Activated T-helper 1 cell treated with anti-CD3 and anti-CD28 coated beads, Interleukin-12 subunit alpha, Interleukin-12 subunit beta, Interleukin-2, Interleukin-4 antibody, amounts not matched to agents 30 ng/mL and 10 ng/mL and 1 ng/mL, durations not matched to agents 14 hours and 24 hours and 36 hours (primary cell): ENCODE data around the gene ESR2. TPM values are rescaled to one million over a fixed set of nuclear protein-coding genes. Genes with fewer than 3 reads are reported as not detected.
"Not testable (repeated sequence)": the region's sequence is repeated elsewhere in the genome, so short reads cannot be mapped to it uniquely, and the experiment has no call there.

Experiments
- DNase-seq: peaks from one replicate; pipeline ENCODE4 v3.0.0; 2021; ENCODE audit warnings: low spot score
- H3K27ac Mint-ChIP-seq: one replicate; pipeline ENCODE4 v1.8.0; 2021; ENCODE audit warnings: mild to moderate bottlenecking, mixed read lengths
- H3K27me3 Mint-ChIP-seq: one replicate; pipeline ENCODE4 v1.8.0; 2022; ENCODE audit warnings: mild to moderate bottlenecking, moderate library complexity, mixed read lengths; ENCODE audit not compliant: insufficient read depth
- H3K36me3 Mint-ChIP-seq: one replicate; pipeline ENCODE4 v1.8.0; 2021; ENCODE audit warnings: low read depth, mixed read lengths
- H3K4me1 Mint-ChIP-seq: one replicate; pipeline ENCODE4 v1.8.0; 2021; ENCODE audit warnings: low read depth, mixed read lengths
- H3K4me3 Mint-ChIP-seq: one replicate; pipeline ENCODE4 v1.8.0; 2021; ENCODE audit warnings: mild to moderate bottlenecking, moderate library complexity, mixed read lengths
- H3K9me3 Mint-ChIP-seq: one replicate; pipeline ENCODE4 v1.8.0; 2021; ENCODE audit warnings: mixed read lengths
- intact Hi-C: fragments of 100-400 bp; cut with micrococcal nuclease; formaldehyde crosslinking; loops from one replicate; pipeline ENCODE4 v1.15.1; 2024
- total RNA-seq: library from RNA; stranded (reverse); gene quantifications from 2 replicates; pipeline ENCODE4 v1.2.3, GENCODE V29; 2022

ESR2 gene
- total RNA-seq, 1 donor from 2014 or later: 0.10 TPM

DNA sequence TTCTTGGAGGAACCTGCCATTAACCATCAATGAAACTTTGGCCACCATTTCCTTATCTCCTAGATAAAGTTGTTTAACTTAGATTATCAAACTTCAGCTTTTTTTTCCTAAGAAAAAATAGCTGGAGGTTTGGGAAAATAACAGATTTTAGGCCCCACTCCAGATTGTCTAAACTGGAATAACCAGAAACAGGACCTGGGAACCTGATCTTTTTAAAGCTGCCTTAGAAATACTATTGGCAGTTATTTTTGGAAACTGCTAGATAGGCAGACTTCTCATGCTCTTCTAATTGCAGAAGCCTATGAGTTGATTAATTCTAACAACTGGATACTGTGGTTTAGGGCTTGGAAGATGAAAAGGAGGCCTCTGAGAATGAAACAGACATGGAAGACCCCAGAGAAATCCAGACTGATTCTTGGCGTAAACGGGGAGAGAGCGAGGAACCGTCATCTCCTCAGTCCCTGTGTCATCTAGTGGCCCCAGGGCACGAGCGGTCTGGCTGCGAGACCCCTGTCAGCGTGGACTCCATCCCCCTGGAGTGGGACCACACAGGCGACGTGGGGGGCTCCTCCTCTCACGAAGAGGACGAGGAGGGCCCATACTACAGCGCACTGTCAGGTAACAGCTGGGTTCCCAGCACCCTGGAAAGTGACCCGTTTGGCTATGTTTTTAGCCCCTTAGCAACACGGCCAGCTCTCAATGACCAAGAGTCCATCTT lies 80.2 kb downstream of the ESR2 start:
- H3K27me3 Mint-ChIP-seq: no peaks in the 10 kb centered on the region
- H3K4me3 Mint-ChIP-seq: no peak overlapping the region
- no peaks in the 10 kb centered on the region for H3K4me1 Mint-ChIP-seq
- DNase-seq: no peak
- no peak overlapping the region for H3K27ac Mint-ChIP-seq
- no peaks in the 10 kb centered on the region for H3K9me3 Mint-ChIP-seq
- peaks cover 46% of the 10 kb centered on the region for H3K36me3 Mint-ChIP-seq
- intact Hi-C loops: no loop called here

DNA sequence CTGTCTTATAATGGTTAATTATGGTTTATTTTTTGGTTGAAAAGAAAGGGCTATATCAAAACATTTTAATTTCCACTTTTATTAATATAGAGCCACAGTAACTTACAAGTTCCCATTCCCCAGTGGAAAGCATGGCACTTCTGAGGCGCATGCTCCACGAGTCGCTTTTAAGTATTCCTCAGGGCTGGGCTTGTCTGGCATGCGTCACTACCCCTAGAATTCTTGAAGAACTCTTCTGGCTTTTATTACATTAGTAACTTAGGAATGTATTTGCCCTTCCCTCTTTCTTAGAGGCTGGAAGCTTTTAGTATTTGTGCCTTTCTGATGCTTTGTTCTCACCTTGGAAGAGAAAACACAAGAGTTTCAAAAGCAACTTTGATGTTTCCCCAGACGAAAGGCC lies 81.1 kb downstream of the ESR2 start:
- H3K27me3 Mint-ChIP-seq: no peaks in the 10 kb centered on the region
- intact Hi-C loops: no loop called here
- no peak for DNase-seq
- no peaks in the 10 kb centered on the region for H3K9me3 Mint-ChIP-seq
- H3K4me1 Mint-ChIP-seq: no peaks in the 10 kb centered on the region
- H3K36me3 Mint-ChIP-seq: peaks cover 47% of the 10 kb centered on the region
- no peak overlapping the region for H3K4me3 Mint-ChIP-seq
- H3K27ac Mint-ChIP-seq: no peak overlapping the region

DNA sequence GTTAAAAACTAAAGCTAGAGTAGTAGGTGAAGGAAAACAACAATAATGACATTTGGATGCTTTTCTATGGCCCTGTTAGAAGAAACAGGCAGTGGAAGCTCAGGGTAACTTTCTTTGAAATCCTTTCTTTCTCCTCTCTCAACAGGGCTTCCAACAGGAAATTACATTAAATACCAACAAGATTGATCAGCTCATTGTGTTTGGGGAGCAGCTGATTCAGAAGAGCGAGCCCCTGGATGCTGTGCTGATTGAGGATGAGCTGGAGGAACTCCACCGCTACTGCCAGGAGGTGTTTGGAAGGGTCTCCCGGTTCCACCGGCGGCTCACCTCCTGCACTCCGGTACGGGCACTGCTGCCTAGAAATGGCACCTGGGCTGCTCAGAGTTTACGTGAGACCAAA lies 81.5 kb downstream of the ESR2 start:
- Mint-ChIP-seq H3K27ac (no peak overlapping the region), H3K4me1 (no peaks in the 10 kb centered on the region), H3K36me3 (peaks cover 45% of the 10 kb centered on the region), H3K9me3 (no peaks in the 10 kb centered on the region), H3K4me3 (no peak overlapping the region), H3K27me3 (no peaks in the 10 kb centered on the region)
- DNase-seq: no peak
- intact Hi-C loops: no loop called here

DNA sequence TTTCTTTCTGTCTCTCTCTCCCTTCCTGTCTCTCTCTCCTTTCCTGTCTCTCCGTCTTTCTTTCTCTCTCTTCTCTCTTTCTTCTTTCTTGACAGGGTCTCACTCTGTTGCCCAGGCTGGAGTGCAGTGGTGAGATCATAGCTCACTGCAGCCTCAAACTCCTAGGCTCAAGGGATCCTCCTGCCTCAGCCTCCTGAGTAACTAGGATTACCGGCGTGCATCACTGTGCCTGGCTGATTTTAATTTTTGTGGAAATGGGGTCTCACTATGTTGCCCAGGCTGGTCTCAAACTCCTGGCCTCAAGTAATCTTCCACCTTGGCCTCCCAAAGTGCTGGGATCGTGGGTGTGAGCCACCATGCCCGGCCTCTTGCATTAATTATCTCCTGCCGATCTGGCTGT lies 83.3 kb downstream of the ESR2 start:
- not testable (repeated sequence) for DNase-seq

DNA sequence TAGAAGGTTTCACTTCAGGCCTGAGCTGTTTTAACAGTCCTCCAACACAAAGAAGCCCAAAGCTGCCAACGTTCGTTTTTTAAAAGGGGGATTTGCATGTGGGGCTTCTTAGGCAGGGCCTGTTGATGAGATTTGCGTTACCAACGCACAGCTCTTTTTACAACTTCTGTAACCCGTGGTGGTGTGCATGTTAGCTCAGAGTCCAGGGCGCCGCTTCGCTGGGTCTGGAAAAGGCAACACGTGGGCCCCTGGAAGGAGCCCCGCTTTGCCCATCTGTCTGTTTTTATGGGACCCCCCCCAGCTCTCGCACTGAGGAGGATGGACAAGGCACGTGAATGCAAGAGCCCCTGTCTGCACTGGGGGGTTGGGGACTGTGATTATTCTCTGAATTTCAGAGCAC lies 84.0 kb downstream of the ESR2 start:
- Mint-ChIP-seq H3K9me3 (no peaks in the 10 kb centered on the region), H3K36me3 (peaks cover 25% of the 10 kb centered on the region), H3K27ac (no peak overlapping the region), H3K4me3 (no peak overlapping the region), H3K27me3 (no peaks in the 10 kb centered on the region), H3K4me1 (no peaks in the 10 kb centered on the region)
- intact Hi-C loops: no loop called here
- no peak for DNase-seq

More for the DNA sequence above, 83.3 kb downstream of the ESR2 start:
- peaks cover 30% of the 10 kb centered on the region for H3K36me3 Mint-ChIP-seq
- H3K9me3 Mint-ChIP-seq, H3K4me1 Mint-ChIP-seq, intact Hi-C loops, H3K4me3 Mint-ChIP-seq, H3K27me3 Mint-ChIP-seq: not testable (repeated sequence)
- H3K27ac Mint-ChIP-seq: peak overlapping the region; percentile 27

DNA sequence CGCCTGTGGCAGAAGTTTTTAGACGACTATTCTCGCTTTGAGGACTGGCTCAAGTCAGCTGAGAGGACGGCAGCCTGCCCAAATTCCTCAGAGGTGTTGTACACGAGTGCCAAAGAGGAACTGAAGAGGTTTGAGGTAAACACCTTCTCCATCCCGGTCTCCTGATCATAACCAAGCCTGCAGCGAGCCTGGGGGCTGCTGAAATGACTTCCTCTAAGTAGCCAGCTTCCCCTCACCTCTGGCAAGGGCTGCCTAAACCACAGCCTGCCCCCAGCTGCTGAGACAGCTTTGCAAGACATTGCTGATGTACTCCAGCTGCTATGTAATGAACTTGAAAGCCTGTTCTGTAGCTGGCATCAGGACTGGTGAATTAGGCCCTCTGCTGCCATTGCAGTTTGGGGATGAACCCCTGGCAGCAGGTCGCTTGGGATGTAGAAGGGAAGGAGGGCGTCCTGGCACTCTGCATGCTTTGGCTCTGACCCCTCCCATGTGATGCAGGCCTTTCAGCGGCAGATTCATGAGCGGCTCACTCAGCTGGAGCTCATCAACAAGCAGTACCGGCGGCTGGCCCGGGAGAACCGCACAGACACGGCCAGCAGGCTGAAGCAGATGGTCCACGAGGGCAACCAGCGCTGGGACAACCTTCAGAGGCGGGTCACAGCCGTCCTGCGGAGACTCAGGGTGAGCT lies 84.6 kb downstream of the ESR2 start:
- H3K27ac Mint-ChIP-seq: no peak overlapping the region
- H3K36me3 Mint-ChIP-seq: peaks cover 25% of the 10 kb centered on the region
- intact Hi-C loops: no loop called here

DNA sequence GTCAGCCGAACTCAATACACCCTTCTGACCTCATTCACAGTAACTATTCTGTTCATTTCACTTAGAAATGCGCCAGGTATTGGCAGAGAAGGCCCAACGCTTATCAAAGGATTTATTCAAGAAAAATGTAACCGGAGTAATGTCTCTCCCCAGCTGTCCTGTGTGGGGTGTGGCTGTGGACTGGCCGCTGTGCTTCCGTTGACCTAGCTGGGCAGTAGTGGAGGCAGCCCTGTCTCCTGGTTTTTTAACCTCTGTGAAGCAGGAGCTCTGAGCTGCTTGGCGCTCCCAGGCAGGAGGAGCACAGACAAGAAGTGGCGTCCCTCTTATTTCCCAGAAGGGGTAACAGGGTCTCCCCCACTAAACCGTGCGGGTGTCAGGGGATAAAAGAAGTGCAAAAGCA lies 85.2 kb downstream of the ESR2 start:
- H3K4me3 Mint-ChIP-seq: no peak overlapping the region
- H3K36me3 Mint-ChIP-seq: peaks cover 27% of the 10 kb centered on the region
- no peak for DNase-seq
- no peaks in the 10 kb centered on the region for H3K27me3 Mint-ChIP-seq
- H3K27ac Mint-ChIP-seq: no peak overlapping the region
- intact Hi-C loops: no loop called here
- no peaks in the 10 kb centered on the region for H3K9me3 Mint-ChIP-seq
- H3K4me1 Mint-ChIP-seq: no peaks in the 10 kb centered on the region

More for the DNA sequence above, 84.6 kb downstream of the ESR2 start:
- Mint-ChIP-seq H3K4me1 (no peaks in the 10 kb centered on the region), H3K4me3 (no peak overlapping the region), H3K27me3 (no peaks in the 10 kb centered on the region), H3K9me3 (no peaks in the 10 kb centered on the region)
- DNase-seq: no peak

DNA sequence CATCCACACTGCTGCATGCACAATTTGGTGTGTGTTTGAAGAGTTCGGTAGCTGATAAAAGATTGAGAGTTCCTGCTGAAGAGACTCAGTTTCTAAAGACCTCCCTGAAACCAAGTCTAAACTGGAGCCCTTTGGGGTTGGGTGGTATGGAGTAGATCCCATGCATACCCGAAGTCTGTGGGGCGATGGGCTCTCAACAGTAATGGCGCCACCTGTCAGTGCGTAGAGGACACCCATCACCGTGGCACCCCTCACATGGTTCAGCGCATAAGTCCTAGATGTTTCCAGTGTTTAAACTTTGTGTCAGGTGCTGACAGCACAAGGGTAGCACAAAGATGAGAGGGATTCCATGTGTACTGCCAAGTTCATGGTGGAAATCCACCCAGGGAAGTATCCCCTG lies 85.9 kb downstream of the ESR2 start:
- Mint-ChIP-seq H3K4me1 (peaks cover 3% of the 10 kb centered on the region), H3K27me3 (no peaks in the 10 kb centered on the region), H3K27ac (no peak overlapping the region), H3K9me3 (no peaks in the 10 kb centered on the region), H3K4me3 (no peak overlapping the region), H3K36me3 (peaks cover 28% of the 10 kb centered on the region)
- intact Hi-C loops: no loop called here
- no peak for DNase-seq

DNA sequence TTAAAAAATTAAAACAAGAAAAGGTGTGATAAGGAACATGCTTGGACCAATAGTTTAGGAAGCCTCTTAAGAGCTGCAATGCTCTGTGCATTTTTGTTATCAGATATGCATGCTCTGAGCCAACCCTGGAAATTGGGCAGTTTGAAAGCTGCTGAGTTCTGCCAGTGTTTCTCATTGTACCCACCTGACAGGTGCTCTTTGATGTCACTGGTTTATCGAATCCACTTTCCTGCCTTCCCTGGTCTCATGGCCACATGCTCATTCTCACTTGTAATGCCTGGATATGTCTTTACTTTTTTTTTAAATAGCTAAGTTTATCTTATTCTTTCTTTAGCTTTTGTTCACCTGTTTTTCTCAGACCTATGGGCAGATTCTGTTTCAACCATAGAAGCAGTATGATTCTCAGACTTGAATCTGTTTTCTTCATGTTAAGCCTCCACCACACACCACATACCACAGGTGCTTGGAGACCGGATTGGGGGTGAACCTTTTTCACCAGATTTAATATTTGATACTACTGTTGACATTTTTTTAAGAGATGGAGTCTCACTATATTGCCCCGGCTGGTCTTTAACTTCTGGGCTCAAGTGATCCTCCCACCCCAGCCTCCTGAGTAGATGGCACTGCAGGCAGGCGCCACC lies 90.7 kb downstream of the ESR2 start:
- peaks cover 10% of the 10 kb centered on the region for H3K36me3 Mint-ChIP-seq
- no peak for DNase-seq
- intact Hi-C loops: no loop called here
- no peaks in the 10 kb centered on the region for H3K9me3 Mint-ChIP-seq
- H3K4me1 Mint-ChIP-seq: peaks cover 11% of the 10 kb centered on the region
- no peak overlapping the region for H3K27ac Mint-ChIP-seq
- no peaks in the 10 kb centered on the region for H3K27me3 Mint-ChIP-seq
- H3K4me3 Mint-ChIP-seq: no peak overlapping the region

DNA sequence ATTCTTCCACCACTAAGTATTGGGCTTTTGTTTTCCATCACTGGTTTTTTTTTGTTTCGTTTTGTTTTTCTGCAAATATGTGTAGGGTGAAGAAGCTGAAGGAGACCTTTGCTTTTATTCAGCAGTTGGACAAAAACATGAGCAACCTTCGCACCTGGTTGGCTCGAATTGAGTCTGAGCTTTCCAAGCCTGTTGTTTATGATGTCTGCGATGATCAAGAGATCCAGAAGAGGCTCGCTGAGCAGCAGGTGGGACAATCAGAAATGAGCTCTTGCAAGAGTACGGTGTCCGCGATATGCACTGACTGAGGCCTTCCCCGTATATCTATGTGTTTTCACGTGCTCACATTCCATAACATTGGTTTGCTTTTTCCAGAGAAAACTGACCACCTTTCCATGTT lies 91.5 kb downstream of the ESR2 start:
- Mint-ChIP-seq H3K27ac (no peak overlapping the region), H3K9me3 (no peaks in the 10 kb centered on the region), H3K36me3 (peaks cover 10% of the 10 kb centered on the region), H3K4me1 (peaks cover 12% of the 10 kb centered on the region), H3K27me3 (no peaks in the 10 kb centered on the region), H3K4me3 (no peak overlapping the region)
- intact Hi-C loops: loop anchor here (1.0 kb wide), 1 partner anchor 29 kb away; no protein-coding TSS in a partner anchor
- no peak for DNase-seq

DNA sequence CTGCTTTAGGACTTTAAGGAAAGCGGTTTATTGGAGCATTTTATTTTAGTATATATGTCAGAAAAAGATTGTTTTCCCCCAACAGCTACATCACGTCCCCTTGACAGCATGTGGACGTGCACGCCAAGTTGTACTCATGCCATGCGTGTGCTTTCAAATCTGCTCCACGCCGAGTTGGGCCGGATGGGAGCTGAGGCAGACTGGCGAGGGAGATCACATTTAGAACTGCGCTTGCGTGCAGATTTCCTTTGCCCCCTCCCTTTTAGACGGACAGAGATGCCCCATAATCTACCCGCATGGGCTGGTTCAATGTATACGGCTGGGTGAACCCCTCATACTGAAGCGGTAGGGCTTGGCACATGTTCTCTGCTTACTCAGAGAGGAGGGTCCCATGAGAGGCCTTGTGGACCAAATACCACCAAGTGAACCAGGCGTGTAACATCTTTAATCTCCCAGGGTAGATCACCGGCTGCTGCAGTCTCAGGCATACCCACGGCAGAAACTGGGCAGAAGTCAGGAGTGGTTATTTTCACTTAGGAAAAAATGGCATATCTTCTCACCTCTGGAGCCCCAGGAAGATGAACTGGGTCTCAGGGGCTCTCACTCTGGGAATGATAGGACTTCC lies 92.1 kb downstream of the ESR2 start:
- no peaks in the 10 kb centered on the region for H3K9me3 Mint-ChIP-seq
- no peaks in the 10 kb centered on the region for H3K27me3 Mint-ChIP-seq
- peaks cover 13% of the 10 kb centered on the region for H3K36me3 Mint-ChIP-seq
- no peak overlapping the region for H3K27ac Mint-ChIP-seq
- DNase-seq: no peak
- H3K4me3 Mint-ChIP-seq: no peak overlapping the region
- intact Hi-C loops: loop anchor here (1.0 kb wide), 1 partner anchor 29 kb away; no protein-coding TSS in a partner anchor
- H3K4me1 Mint-ChIP-seq: peaks cover 19% of the 10 kb centered on the region

DNA sequence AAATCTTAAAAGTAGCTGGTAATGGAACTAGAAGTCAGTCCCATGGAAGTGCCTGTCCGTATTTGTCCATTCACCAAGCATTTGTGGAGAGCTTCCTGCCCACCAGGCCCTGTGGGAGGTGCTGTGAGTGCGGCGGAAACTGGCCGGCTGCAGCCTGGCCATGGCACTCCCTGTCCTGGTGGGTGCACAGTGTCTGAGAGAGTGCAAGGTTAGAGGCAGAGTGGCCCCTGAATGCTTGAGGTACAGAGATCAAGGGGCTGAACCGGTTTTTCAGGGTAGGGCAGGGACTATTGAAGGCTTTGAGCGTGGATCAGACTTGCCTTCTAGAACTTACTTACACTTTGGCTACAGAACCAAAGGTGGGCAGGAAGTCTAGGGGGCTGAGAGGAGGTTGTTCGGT lies 92.9 kb downstream of the ESR2 start:
- no peaks in the 10 kb centered on the region for H3K27me3 Mint-ChIP-seq
- H3K9me3 Mint-ChIP-seq: no peaks in the 10 kb centered on the region
- no peak overlapping the region for H3K27ac Mint-ChIP-seq
- no peak overlapping the region for H3K4me3 Mint-ChIP-seq
- intact Hi-C loops: no loop called here
- H3K4me1 Mint-ChIP-seq: peaks cover 26% of the 10 kb centered on the region
- no peak for DNase-seq
- peaks cover 14% of the 10 kb centered on the region for H3K36me3 Mint-ChIP-seq

DNA sequence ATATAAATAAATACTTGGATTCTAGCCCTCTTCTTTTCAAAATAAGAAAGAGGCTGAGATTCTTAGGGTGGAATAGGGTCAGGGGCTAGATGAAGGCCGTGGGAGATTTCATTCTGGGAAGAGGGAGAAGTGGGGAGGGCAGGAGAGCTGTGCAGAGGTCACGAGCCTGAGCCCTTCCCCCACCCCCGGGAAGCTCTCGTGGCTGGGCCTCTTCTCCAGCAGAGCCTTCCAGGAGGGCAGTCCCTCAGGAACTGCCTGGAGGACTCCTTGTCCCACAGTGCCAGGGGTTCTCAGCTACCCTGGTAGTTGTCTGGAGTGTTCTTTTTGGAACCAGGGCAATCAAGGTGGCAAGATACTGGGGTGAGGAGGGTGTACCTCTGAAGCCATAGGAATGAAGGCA lies 94.0 kb downstream of the ESR2 start:
- intact Hi-C loops: no loop called here
- Mint-ChIP-seq H3K36me3 (peaks cover 17% of the 10 kb centered on the region), H3K4me1 (peaks cover 38% of the 10 kb centered on the region), H3K27me3 (no peaks in the 10 kb centered on the region), H3K9me3 (no peaks in the 10 kb centered on the region), H3K4me3 (no peak overlapping the region), H3K27ac (no peak overlapping the region)
- DNase-seq: no peak
